GM21529 (cell line): ENCODE results near the gene PSMC3.

Experiments
- ATAC-seq: cut with Tn5 transposase; IDR thresholded peaks from one replicate; pipeline ENCODE4 v1.9.1; 2021; ENCODE audit not compliant: unreplicated experiment

The PSMC3 gene

GRCh38 chr11:47377571-47378009, 48.6 kb downstream of the PSMC3 start:
- no peak for ATAC-seq

GRCh38 chr11:47376525-47377371, 49.5 kb downstream of the PSMC3 start:
- ATAC-seq, result peak; percentile 35

GRCh38 chr11:47376107-47376524, 50.1 kb downstream of the PSMC3 start:
- no peak for ATAC-seq

GRCh38 chr11:47375546-47376085, 50.6 kb downstream of the PSMC3 start:
- no peak for ATAC-seq

- ATAC-seq, result no peak
Observed at GRCh38 chr11:47375020-47375419, 51.2 kb downstream of the PSMC3 start.

- no peak for ATAC-seq
Observed at GRCh38 chr11:47374720-47375019, 51.6 kb downstream of the PSMC3 start.

GRCh38 chr11:47373876-47374719, 52.1 kb downstream of the PSMC3 start:
- ATAC-seq, result peak; percentile 35

- no peak for ATAC-seq
Observed at GRCh38 chr11:47372422-47372821, 53.8 kb downstream of the PSMC3 start.

GRCh38 chr11:47369676-47370075, 56.6 kb downstream of the PSMC3 start:
- no peak for ATAC-seq
